ENCODE data around the gene ZNF394. TPM values are rescaled to one million over a fixed set of nuclear protein-coding genes. Genes with fewer than 3 reads are reported as not detected.

Gene ZNF394
- total RNA-seq, 2 experiments from 2014 or later: 48.3 to 58.1 TPM

DNA sequence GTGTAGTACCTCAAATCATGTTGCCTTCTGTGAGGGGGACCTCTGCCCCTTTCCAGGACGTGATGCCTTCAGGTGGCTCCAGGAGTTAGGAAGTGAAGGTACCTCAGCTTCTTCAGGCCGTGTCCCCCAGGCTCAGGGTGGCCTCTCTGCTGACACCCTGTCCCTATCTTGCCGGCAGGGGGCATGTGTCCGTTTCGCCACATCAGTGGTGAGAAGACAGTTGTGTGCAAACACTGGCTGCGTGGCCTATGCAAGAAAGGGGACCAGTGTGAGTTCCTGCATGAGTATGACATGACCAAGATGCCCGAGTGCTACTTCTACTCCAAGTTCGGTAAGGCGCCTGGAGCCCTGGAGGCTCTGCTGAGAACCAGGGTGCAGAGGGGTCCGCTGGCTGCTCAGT, 52.1 kb downstream of the ZNF394 start:
- no peak for DNase-seq
- Mint-ChIP-seq H3K4me1 (ENCODE audit: low read depth) (no peaks in the 10 kb centered on the region), H3K27me3 (ENCODE audit: low read depth) (no peaks in the 10 kb centered on the region), H3K9me3 (ENCODE audit: insufficient read depth) (no peaks in the 10 kb centered on the region), H3K27ac (no peak overlapping the region), H3K4me3 (no peak overlapping the region), H3K36me3 (ENCODE audit: low read depth) (peaks cover 60% of the 10 kb centered on the region)
- ATAC-seq: no peak
- POLR2A ChIA-PET: no interaction called here
- CTCF ChIA-PET: interaction anchor here (1.3 kb wide), 1 partner anchor 8 kb away, joined by 4 read pairs; no protein-coding TSS in a partner anchor

GRCh38 chr7:99446096-99446495, 54.0 kb downstream of the ZNF394 start:
- Mint-ChIP-seq H3K36me3 (ENCODE audit: low read depth) (peaks cover 58% of the 10 kb centered on the region), H3K9me3 (ENCODE audit: insufficient read depth) (no peaks in the 10 kb centered on the region), H3K4me1 (ENCODE audit: low read depth) (peaks cover 3% of the 10 kb centered on the region), H3K27ac (no peak overlapping the region), H3K27me3 (ENCODE audit: low read depth) (no peaks in the 10 kb centered on the region), H3K4me3 (no peak overlapping the region)
- ChIA-PET CTCF (no interaction called here), POLR2A (interaction anchor here (0.6 to 0.7 kb wide), 2 partner anchors 23 to 496 kb away, joined by 3 read pairs; no protein-coding TSS in a partner anchor)
- DNase-seq: no peak
- no peak for ATAC-seq

Other genes starting within 250 kb of the ZNF394 start
- not detected for gene MYH16, start 227.4 kb downstream of the ZNF394 start, total RNA-seq
- gene ARPC1A, start 174.4 kb downstream of the ZNF394 start, total RNA-seq: 10 to 100 TPM; 51.4 to 56.1 TPM
- 100 to 1,000 TPM; 408 to 412 TPM for gene ARPC1B, start 125.6 kb downstream of the ZNF394 start, total RNA-seq
- 100 to 1,000 TPM; 104 TPM for gene PDAP1, start 91.7 kb downstream of the ZNF394 start, total RNA-seq
- 100 to 1,000 TPM; 101 to 110 TPM for gene BUD31, start 91.3 kb downstream of the ZNF394 start, total RNA-seq
- 10 to 100 TPM; 10.9 to 13.4 TPM for gene PTCD1, start 61.5 kb downstream of the ZNF394 start, total RNA-seq
- gene CPSF4, start 61.3 kb downstream of the ZNF394 start, total RNA-seq: 10 to 100 TPM; 64.0 to 65.8 TPM
- 100 to 1,000 TPM; 437 to 479 TPM for gene ATP5MF, start 34.1 kb downstream of the ZNF394 start, total RNA-seq
- gene ZNF789, start 27.4 kb downstream of the ZNF394 start, total RNA-seq: 10 to 100 TPM; 21.5 to 24.2 TPM
- gene ZKSCAN5, start 4.4 kb upstream of the ZNF394 start, total RNA-seq: 10 to 100 TPM; 13.9 TPM
- 1 to 10 TPM; 5.1 to 5.4 TPM for gene FAM200A, start 51.8 kb upstream of the ZNF394 start, total RNA-seq
- 100 to 1,000 TPM; 101 to 108 TPM for gene ZNF655, start 58.4 kb upstream of the ZNF394 start, total RNA-seq
- gene TMEM225B, start 98.0 kb upstream of the ZNF394 start, total RNA-seq: 1 to 10 TPM; 1.2 to 1.4 TPM
- gene ZSCAN25, start 116.7 kb upstream of the ZNF394 start, total RNA-seq: 10 to 100 TPM; 34.8 to 36.3 TPM
- gene CYP3A5, start 179.7 kb upstream of the ZNF394 start, total RNA-seq: not detected
- not detected for gene CYP3A7, start 234.9 kb upstream of the ZNF394 start, total RNA-seq

Data from activated CD8-positive, alpha-beta T cell treated with anti-CD3 and anti-CD28 coated beads, Interleukin-2, amount 10 ng/mL, durations not matched to agents 7 days and 5 days (primary cell).